NCI-H345 (cell line): Measurements from ENCODE around the gene LEMD1.
"Not testable (repeated sequence)": the region's sequence is repeated elsewhere in the genome, so short reads cannot be mapped to it uniquely, and the experiment has no call there.

Experiments
- DNase-seq: peaks from one replicate; lab custom pipeline; 2025; lab: John Stamatoyannopoulos, UW

LEMD1 gene

DNA sequence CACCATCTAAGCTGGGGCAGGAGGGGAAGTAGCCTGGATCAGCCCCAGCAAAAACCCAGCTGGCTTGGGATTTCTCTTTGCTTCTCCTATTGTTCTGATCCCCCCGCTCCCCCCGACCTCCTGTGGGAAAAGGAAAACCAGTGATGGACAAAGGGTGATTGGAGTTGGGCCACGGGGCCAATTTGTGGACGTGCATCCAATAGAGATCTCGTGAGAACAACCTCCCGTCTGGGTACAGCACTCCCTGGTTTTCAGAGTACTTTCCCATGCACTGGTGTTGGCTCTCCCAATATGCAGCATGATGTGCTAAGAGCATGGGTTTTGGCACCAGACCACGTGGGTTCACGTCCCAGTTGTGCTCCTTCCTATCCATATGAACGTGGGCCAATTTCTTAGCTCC lies 25.0 kb upstream of the LEMD1 start:
- DNase-seq = no peak

DNA sequence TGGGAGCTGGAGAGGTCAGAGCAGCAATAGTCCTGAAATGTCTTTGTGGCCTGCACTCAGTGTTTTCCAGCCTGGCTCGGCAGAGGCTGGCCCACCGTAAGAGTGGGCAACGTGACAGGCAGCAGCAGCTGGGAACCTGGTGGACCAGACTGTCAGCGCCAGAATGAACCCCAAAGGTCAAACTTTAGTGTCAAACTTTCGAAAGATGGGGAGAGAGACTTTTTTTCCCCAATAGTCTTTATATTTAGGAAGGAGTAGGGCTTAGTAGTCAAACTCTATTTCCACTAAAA lies 23.7 kb upstream of the LEMD1 start:
- DNase-seq = no peak

DNA sequence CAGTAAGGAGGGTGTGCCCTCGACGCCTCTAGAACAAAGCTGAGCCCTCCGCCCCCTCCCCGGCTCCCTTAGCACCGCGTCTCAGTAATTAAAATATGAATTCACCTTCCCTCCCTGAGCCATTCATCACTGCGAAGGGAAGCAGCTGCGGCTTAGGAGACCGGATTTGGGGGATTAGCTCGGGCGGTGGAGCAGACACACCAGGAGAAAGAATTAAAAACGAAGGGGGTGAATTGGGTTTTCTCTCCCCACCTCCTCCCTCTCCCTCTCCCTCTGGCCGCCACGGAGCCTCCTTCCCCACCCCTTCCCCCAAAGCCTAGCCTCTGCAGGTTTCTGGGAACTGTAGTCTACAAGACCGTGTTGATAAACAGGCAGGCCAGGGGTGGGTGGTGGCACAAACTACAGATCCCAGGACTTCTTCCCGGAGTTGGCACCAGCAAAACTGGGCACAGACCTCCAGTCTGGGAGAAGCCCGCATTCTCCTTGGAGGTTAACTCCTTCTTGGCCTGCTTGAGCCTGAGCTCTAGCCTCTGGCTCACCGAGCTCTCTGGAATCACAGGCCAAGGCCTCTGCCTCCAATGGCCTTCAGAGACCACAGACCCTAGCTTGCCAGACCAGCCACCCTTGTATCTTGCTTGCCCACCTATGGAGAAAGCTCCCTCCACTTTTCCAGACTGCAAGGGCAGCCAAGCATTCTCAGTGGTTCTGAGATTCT lies 23.2 kb upstream of the LEMD1 start:
- DNase-seq = peak; percentile 22

DNA sequence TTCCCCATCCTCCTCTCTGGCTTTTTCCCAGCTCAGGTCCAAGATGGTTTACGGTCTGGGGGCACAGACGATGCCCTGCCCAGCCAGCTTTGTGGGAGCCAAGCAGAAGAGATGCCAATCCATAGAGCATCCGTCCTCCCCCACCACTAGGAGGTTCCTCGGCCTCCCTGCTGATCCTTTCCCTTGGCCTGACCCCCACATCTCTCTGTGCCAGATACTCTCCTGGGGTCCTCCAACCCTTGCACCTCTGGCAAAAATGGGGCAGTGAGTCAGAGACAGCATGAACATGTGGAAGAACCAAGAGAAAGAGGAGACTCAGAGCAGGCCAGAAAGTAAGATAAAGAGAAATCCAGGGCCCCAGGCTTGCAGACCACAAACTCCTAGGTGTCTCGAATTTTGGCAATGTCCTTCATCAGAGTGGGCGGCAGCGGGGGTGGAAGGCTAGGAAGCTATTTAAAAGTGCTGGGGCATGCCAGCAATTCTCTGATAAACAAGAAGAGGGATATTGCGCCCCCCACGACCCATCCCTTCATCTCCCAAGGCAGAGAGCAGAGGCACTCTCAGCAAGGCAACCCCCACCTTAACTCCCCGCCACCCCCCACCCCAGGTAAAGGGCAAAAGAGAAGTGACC lies 22.6 kb upstream of the LEMD1 start:
- DNase-seq = no peak

DNA sequence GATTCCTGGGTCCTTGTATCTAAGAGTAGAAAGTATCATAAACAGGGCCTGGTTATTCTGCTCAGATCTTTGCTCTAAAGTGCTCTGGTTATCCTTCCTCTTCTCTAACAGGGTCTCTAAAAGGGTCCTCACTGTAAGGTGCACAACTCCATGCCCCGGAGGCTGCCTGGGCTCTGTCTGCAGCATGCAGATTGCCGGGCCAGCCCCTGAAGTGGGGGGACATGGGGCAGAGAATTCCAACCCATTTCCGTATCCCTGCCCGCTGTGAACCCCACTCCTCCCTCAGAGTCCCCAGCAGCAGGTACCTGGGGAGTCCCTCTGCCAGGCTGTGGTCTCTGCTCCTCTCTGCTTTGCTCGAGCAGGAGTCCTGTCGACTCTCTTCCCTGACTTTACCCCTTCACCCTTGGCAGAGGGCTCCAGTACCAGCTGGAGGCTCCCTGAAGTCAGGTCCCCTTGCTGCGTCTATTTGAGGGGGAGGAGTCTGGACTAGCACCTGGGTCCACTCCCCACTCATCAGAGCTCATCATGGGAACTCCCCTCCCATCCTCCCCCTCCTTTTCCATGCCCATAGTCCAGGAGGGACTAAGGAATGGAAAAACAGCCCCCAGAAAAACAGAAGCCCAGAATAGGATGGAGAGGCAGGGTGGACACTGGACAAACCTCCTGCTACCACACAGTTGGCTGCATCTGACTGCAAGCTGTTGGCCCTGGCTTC lies 21.9 kb upstream of the LEMD1 start:
- DNase-seq = no peak

DNA sequence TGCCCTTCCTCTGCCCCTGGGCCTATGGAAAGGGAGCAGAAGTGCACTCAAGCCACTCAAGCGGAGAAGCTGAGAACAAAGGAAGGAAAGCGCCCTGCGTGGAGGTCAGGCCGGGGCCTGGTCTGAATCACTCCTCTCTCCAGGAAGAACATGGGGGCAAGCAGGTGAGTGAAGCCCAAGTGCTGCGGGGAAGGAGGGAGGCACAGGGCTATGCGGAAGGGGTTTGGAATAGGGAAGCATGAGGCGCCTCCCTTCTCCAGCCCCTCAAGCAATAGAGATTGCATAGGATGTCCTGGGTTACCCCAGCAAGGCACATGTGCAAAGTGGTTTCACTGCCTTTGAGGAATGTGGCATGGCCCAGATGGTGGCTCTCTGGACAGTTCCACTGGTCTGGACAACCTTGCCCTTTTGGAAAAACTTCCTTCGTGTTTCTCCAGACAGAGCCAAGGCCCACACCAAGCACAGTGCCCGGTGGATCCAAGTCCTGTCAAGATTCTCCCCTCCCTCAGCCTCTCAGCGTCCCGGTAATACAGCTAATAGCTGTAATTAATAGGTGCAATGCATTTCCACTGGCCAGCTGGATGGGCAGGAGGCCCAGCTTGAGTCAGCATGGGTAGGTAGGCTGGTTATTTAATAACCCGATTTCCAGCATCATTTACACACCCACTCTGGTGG lies 20.3 kb upstream of the LEMD1 start:
- DNase-seq = no peak

DNA sequence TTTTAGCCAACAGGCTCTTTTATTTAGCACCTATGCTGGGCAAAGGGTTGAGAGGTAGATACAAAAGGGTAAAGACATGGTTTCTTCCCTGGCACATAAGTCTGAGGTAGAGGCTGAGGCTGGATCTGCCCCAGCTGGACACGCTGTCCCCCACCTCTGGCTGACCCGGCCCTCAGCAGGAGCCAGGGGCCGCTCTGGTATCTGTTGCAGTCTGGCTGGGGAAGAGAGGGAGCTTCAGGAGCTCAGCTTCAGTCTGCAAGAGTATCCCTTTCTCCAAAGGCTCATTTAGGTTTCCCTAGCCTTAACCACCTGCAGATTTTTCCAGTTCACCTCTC lies 19.8 kb upstream of the LEMD1 start:
- no peak for DNase-seq

DNA sequence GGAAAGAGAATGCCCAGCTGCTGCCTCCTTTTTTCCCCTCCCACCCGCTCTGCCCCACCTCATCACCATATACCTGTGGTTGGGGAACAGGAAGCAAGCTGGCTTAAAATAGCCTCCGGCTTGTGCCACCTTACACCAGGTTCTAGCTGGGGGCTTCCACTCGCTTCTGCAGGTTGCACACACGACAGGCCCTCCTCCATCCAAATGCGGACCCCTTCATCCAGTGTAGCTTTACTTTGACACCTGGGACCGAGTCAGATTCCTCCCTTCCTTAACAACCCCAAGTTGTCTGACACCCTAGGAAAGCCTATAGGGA lies 19.4 kb upstream of the LEMD1 start:
- DNase-seq = no peak

DNA sequence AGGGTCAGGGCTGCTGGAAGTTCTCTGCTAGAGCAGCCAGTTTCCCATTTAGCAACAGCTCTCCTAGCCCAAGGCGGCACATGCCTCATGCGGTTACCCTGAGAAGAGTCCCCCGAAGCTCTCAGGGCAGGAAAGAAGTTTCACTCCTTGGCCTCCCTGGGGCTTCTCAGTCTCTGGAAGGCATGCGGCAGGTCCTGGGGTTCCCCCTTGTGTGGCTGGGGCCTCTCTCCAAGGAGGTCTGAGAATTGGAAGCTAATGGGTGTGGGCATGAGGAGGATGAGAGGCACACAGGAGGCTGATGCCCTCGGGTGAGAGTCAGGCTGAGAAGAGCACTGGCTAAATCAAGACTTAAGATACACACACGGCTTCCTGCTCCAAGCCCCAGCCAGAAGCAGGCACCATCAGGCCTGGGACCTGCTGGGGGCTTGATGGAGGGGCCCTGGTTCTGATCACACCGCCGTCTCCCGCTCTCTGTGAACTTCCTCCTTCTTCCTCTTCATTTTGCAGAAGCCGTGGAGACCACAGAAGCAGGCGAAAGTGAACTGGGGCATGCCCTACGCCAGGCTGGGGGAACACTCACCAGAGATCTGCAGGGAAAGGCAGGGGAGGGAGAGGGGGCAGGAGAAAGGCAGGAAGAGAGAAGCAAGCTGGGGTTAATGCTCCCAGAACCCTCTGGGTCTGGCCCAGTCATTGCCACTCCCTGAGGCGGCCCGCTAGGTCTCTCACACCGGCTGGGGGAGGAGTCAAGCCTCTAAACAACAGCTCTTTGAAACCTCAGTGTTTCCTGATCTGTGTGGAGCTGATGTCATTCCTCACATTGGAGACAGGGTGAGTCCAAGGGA lies 18.8 kb upstream of the LEMD1 start:
- peak; percentile 56 for DNase-seq

DNA sequence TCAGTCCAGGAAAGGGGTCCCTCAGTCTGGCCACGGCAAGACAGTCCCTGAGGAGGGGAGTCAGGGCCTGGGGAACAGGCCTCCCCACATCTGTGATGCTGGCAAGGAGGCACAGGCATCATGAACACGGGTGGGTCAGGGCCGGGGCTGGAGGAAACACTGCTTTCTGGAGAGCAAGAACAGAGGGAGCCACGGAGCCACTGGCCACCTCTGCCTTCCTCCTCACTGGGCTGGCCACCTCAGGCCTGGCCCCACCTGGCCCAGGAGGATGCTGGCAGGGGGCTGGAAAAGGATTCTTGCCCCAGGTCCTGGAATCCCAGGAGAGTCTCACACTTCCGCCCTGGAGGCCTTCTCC lies 18.2 kb upstream of the LEMD1 start:
- no peak for DNase-seq

DNA sequence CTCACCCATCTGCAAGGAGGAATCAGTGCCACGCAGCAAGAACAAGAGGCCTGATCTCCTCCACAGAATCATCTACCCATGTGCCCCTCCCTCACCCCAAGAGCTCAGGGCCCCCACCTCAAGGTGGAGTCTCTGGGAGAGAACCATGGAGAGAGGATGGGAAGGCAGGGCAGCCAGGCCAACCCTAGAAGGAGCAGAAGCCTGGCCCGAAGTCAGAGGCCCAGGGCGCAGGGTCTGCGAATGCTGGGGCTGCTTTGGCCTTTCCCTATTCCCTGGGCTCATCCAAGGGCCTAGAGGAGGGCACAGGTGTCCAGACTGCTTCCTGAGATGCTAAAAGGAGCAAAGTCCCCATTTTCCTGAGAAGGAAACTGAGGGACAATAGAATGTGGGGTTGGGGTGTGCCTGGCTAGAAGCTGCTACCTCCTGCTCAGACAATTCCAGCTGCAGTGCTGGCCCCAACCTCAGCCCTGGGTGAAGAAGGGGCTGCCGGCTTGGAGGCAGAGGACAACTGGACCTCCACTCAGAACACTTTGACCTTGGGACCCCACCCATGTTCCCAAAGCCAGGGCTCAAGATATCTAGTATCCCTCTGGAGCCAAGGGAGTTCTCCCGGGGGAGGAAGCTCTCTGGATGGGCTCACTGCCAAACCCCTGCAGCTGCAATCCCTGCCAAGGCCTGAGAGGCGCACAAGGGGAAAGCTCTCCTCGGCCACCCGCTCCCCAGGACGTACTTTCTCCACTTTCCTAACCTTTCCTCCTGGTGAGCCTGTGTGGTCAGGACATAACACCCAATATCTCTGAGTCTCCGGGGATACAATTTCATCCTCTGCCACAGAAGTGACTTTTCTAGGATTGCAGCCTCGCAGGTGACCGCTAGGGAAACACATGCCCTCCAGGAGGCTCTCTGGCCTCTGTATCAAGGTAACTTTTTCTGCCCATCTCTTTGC lies 16.6 kb upstream of the LEMD1 start:
- peak; percentile 81 for DNase-seq

DNA sequence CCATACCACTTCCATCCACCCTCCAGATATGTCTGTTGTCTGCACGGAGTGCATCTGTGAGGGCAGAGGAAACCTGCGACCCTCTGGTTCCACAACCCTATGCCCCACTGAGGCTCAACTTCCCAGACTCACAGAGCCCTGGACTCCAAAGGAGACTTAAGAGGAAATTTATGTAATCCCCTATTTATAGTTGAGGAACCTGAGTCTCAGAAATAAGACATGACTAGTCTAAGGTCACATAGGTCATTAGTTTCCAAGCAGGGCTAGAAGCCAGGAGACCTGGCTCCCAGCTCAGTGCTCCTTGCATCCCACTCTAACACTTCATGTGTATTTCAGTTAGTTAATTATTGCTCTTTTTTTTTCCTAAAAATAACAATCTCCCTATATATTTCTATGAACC lies 15.7 kb upstream of the LEMD1 start:
- no peak for DNase-seq

DNA sequence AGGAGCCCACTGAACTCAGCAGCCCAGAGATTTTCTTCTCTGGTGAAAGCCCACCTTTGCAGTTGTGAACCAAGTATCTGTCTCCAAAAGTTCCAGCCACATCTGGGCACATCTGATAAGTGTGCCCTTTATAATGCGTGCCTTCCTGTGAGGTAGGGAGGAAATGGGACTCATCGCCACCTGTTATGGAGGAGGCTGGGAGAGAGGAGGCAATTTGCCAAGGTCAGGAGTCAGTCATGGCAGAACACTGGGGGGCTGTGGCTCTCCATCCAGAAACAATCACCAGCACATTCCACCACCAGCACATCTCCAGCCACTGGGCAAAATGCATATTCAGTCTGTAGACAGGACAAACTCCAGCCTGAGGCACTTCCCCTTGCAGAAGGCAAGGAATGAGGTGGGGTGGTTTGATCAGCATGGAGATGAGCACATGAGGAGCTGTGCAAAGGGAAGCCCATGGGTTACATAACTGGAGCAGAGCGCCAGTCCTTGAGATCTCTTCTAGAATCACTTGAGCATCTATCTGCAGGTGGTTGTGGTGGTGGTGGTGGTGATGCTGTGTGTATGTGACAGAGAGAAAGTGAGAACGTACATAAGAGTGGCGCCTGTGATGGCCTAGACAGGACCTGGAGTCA lies 15.0 kb upstream of the LEMD1 start:
- no peak for DNase-seq

DNA sequence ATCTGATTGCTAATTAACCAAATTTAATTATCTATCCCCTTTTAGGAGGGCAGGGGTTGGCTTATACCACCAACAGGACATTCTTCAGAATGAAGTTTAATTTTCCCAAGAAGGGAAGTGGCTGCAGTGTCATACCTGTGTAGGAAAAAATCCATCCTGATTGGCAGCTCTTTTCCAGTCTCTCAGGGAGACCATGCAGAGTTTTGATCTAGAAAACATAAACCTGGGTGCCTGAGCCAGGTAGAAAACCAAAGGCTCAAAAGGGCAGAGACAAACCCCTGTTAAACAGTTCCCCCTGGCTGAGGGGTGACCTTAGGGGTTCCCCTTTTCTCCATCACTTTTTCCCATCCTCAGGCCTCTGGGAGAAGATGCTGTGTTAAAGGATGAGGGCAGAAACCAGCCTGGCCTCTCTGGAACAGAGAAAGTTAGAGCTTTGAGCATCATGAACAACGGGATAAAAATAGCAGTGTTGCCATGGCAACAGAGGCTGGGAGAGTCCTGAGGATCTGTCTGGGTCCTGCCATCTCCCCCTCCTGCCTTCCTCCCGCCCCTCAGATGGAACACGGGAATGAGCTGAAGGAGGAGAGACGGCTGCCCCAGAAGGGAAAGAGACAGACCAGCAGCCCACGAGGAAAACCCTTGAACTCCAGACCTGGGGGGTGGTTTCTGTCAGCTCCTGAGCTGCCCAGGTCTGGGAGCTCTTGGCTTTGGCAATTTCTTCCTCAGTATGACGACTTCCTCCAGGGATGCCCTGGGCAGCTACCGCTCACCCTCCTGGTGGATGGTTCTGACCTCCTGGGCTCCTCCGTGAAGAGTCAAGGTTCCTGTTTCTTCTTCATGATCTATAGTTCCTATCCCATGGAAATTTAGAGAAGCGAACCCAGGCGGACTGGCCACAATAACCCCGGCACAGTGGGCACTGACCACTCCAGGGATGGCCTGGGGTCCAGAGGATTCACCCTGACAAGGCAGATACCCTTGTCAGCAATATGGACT lies 14.0 kb upstream of the LEMD1 start:
- DNase-seq = no peak

DNA sequence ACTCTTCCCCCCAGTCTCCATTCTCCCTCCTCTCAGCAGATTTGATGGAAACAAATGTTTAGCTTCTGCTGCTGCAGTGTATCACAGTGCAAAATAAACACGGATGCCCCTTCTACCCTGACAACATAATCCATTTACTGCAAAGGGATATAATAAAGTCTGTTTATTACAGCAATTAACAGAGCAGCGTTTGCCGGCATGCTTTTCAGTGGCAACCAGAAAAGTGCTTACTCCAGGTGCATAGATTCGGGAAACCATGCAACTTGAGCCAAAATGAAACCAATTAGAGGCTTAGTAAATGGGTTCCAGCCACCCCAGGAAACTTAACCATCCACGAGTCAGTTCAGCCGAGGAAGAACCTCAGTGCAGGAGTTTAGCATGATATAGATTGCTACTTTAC lies 12.9 kb upstream of the LEMD1 start:
- peak; percentile 10 for DNase-seq

DNA sequence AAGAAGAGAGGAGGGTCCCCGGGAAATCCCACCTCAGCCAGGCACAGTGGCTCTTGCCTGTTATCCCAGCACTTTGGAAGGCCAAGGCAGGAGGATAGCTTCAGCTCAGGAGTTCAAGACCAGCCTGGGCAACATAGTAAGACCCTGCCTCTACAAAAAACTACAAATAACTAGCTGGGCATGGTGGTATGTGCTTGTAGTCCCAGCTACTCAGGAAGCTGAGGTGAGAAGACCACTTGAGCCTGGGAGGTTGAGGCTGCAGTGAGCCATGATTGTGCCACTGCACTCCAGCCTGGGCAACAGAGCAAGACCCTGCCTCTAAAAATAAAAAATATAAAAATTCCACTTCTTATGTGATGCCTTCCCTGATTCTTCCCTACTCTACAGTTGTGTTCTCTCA lies 10.8 kb upstream of the LEMD1 start:
- not testable (repeated sequence) for DNase-seq

DNA sequence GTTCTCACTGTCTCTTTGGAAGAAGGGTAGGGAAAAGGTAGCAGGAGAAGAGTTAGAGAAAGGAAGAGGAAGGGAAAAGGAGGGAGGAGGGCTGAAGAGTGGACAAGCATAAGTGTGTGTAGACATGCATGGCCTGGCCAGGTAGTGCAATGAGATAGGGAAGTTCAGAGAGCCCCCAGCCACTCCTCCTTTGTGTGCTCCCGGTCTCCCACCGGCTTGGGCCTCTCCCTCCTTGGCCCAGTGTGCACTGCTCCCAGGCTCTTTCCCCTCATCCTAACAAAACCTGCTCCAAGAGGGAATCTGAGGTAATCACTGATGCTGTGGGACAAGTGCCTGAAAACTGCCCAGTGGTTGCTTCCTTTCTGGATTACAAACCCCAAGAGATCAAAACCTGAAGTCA lies 10.3 kb upstream of the LEMD1 start:
- DNase-seq = no peak

DNA sequence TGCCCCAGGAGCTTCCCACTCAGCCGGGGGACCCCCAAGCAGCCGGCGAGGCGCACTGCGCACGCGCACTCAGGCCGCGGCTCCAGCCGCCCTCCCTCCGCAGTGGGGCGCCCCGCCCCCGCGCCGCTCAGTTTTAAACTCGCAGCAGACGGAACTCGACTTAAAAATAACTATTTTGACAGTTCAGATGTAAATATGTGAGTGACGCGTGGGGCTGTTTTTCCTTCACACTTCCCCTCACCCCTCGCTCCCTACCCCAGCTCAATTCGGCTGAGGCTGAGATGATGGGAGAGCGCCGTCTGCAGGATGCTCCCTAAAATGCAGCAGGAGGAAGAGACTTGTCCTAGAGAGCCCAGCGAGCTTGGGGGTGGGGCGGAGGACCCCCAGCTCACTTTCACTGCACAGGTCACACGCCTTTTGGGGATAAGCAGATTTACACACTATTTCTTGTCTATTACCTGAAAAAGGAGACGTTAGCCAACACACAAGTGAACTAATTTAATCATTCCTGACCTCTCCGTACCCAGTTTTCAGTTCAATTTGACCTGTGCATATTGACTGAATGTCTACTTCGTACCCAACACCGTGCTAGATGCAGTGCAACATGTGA lies 8.9 kb upstream of the LEMD1 start:
- DNase-seq = peak; percentile 8
